Endothelial cell of umbilical vein (primary cell): Measurements from ENCODE around the gene ATG7. TPM values are rescaled to one million over a fixed set of nuclear protein-coding genes. Genes with fewer than 3 reads are reported as not detected.

ENCODE experiments used
- BruUV-seq: library from RNA; stranded (reverse); fragments of 400-500 nt; replicated peaks from 2 replicates; lab custom pipeline; 2021; lab: Mats Ljungman, UMichigan
- CTCF ChIA-PET: fragments of 300-600, 350-600 bp; sonication (Branson Sonifier 250); formaldehyde crosslinking; loops from one replicate; lab custom pipeline; 2021; ENCODE audit warnings: antibody characterized with exemption, inconsistent platforms; lab: Charles Lee
- POLR2A ChIA-PET: fragments of 300-600, 350-600 bp; sonication (Branson Sonifier 250); formaldehyde crosslinking; loops from one replicate; lab custom pipeline; 2021; ENCODE audit warnings: antibody characterized with exemption, inconsistent platforms; lab: Charles Lee
- DNase-seq: peaks from one replicate; pipeline ENCODE4 v3.0.0-alpha.2; 2011; ENCODE audit warnings: low read depth, low spot score
- FAIRE-seq: peaks from 2 replicates; lab custom pipeline; 2011; peaks lifted over from hg19 to GRCh38; lab: Jason Lieb, UNC
- H2AFZ ChIP-seq: 2 replicates; pipeline ENCODE4 v1.6.0; 2012; ENCODE audit warnings: low read depth, low read length, control low read depth, inconsistent platforms
- H3K27ac ChIP-seq: 2 replicates; pipeline ENCODE4 v1.5.1; 2011; ENCODE audit warnings: low read depth, mild to moderate bottlenecking, control low read depth, low read length, moderate library complexity; ENCODE audit not compliant: insufficient read depth
- H3K27me3 ChIP-seq, 2 experiments: 2 replicates each; pipeline versions ENCODE4 v1.6.0 to v1.6.1; 2011; ENCODE audit warnings: low read length in 2 of 2, mixed read lengths in 1 of 2; ENCODE audit not compliant: control insufficient read depth in 2 of 2, insufficient read depth in 2 of 2
- H3K36me3 ChIP-seq, 2 experiments: 2 replicates in 1 of 2; 3 replicates in 1 of 2; pipeline ENCODE4 v1.5.1; 2011; ENCODE audit warnings: low read length in 2 of 2, mild to moderate bottlenecking in 1 of 2, moderate library complexity in 1 of 2; ENCODE audit not compliant: control insufficient read depth in 2 of 2, insufficient read depth in 2 of 2; ENCODE audit errors: extremely low read depth in 1 of 2
- H3K4me1 ChIP-seq: 3 replicates; pipeline ENCODE4 v1.5.1; 2011; ENCODE audit warnings: mild to moderate bottlenecking, low read length; ENCODE audit not compliant: control insufficient read depth, insufficient read depth; ENCODE audit errors: extremely low read depth
- H3K4me2 ChIP-seq: 2 replicates; pipeline ENCODE4 v1.6.1; 2011; ENCODE audit warnings: low read length, control low read depth, mixed read lengths; ENCODE audit not compliant: insufficient read depth
- H3K4me3 ChIP-seq, 3 experiments: fragments of 200-600 bp in 1 of 3; sonication (generic), shearing (Covaris generic) in 1 of 3; replicated peaks in 1 of 3; 2 replicates each; pipeline ENCODE4 v1.5.1; 2011 to 2016; ENCODE audit warnings: control low read depth in 3 of 3, low read length in 3 of 3, mild to moderate bottlenecking in 2 of 3, inconsistent platforms in 1 of 3, low read depth in 1 of 3, moderate library complexity in 1 of 3; ENCODE audit not compliant: insufficient read depth in 1 of 3
- H3K79me2 ChIP-seq: 2 replicates; pipeline ENCODE4 v1.6.0; 2012; ENCODE audit warnings: low read length, inconsistent platforms; ENCODE audit not compliant: control insufficient read depth, insufficient read depth
- H3K9ac ChIP-seq: replicated peaks from 2 replicates; pipeline ENCODE3; 2011; ENCODE audit warnings: low read length, control low read depth; ENCODE audit not compliant: insufficient read depth; ENCODE audit errors: extremely low read depth
- H3K9me1 ChIP-seq: replicated peaks from 3 replicates; pipeline ENCODE4 v1.6.0; 2011; ENCODE audit warnings: mild to moderate bottlenecking, low read length; ENCODE audit not compliant: control insufficient read depth, insufficient read depth; ENCODE audit errors: extremely low read depth
- H3K9me3 ChIP-seq: replicated peaks from 2 replicates; pipeline ENCODE4 v1.5.1; 2012; ENCODE audit warnings: low read length, inconsistent platforms; ENCODE audit not compliant: control insufficient read depth, insufficient read depth
- H4K20me1 ChIP-seq: replicated peaks from 2 replicates; pipeline ENCODE3; 2011; ENCODE audit warnings: mild to moderate bottlenecking, low read length; ENCODE audit not compliant: control insufficient read depth, insufficient read depth; ENCODE audit errors: extremely low read depth
- EZH2 ChIP-seq: IDR thresholded peaks from 2 replicates; pipeline ENCODE4 v1.6.1; 2012; ENCODE audit warnings: borderline replicate concordance, low read depth, mild to moderate bottlenecking, moderate library complexity, low read length, inconsistent platforms; ENCODE audit not compliant: severe bottlenecking
- FOS ChIP-seq: IDR thresholded peaks from 2 replicates; pipeline ENCODE4 v1.6.1; 2011; ENCODE audit warnings: mild to moderate bottlenecking, low read length, moderate library complexity, borderline replicate concordance; ENCODE audit not compliant: insufficient read depth
- GATA2 ChIP-seq: IDR thresholded peaks from 2 replicates; pipeline ENCODE4 v1.7.0; 2011; ENCODE audit warnings: low read depth, mild to moderate bottlenecking, moderate library complexity, mixed read lengths, low read length; ENCODE audit not compliant: insufficient read length, insufficient read depth
- JUN ChIP-seq: IDR thresholded peaks from 2 replicates; pipeline ENCODE4 v1.6.1; 2011; ENCODE audit warnings: borderline replicate concordance, low read depth; ENCODE audit not compliant: insufficient read length, insufficient read depth
- MYC ChIP-seq: IDR thresholded peaks from one replicate; pipeline ENCODE4 v1.6.1; 2011; ENCODE audit warnings: mild to moderate bottlenecking, low read depth, low read length
- POLR2A ChIP-seq: IDR thresholded peaks from 2 replicates; pipeline ENCODE4 v1.6.1; 2012; ENCODE audit warnings: low read depth, mild to moderate bottlenecking, control low read depth, low read length
- POLR2AphosphoS5 ChIP-seq: IDR thresholded peaks from 2 replicates; pipeline ENCODE4 v1.6.1; 2012; ENCODE audit warnings: low read depth, mild to moderate bottlenecking, control low read depth, low read length, moderate library complexity; ENCODE audit not compliant: insufficient read depth
- dilution Hi-C: fragments of 300-500 bp; cut with MboI; formaldehyde crosslinking; loops from one replicate; pipeline ENCODE4 v1.15.0; 2019; ENCODE audit warnings: low sequenced_read_pairs; ENCODE audit not compliant: extremely low pct_ligation_motif_present
- intact Hi-C: fragments of 100-400 bp; cut with micrococcal nuclease; formaldehyde crosslinking; loops from one replicate; pipeline ENCODE4 v1.10.0; 2022
- polyA plus RNA-seq, 4 experiments: library from polyadenylated mRNA; depleted of rRNA in 3 of 4; stranded (reverse) in 3 of 4; unstranded in 1 of 4; fragments of >200 nt; gene quantifications; 2 replicates each; pipeline versions ENCODE4 v1.2.1 to v1.2.3, GENCODE V29; 2011 to 2012; ENCODE audit warnings: missing spikeins in 1 of 4
- total RNA-seq: library from RNA; stranded (reverse); gene quantifications from 2 replicates; pipeline ENCODE4 v1.2.3, GENCODE V29; 2021
- TF ChIP-seq, protein P1 (sequence below): IDR thresholded peaks from 2 replicates; pipeline ENCODE4 v1.6.1; 2011; ENCODE audit not compliant: insufficient read depth, insufficient read length
- TF ChIP-seq, protein P2 (sequence below), 2 donors: IDR thresholded peaks; 1 replicate in 1 of 2; 2 replicates in 1 of 2; pipeline ENCODE4 v1.5.1; 2011; ENCODE audit warnings: low read length in 2 of 2, mild to moderate bottlenecking in 2 of 2, moderate library complexity in 2 of 2, control low read depth in 1 of 2, inconsistent platforms in 1 of 2, low read depth in 1 of 2; ENCODE audit not compliant: insufficient read depth in 1 of 2; ENCODE audit errors: extremely low read depth in 1 of 2

ATG7 gene
- total and polyA plus RNA-seq, 2 donors (not counting 3 experiments of a cell fraction or from before 2014, with no cell fraction given) = 30.8 to 48.3 TPM

DNA sequence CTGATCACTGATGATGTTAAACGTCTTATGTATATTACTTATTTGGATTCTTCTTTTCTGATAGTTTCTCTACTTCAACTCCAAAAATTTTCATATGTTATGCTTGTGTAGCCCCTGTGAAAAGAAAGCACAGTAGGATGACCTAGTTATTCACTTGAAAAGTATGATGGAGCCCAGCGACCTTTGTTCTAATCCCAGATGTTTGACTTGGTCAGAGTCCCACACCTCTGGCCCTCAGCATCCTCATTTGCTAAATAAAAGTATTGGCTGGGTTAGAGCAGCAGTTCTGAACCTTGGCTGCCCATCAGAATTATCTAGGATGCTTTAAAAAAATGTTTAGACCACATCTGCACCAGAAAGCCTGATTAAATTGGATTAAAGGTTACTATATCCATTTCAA, 173.7 kb downstream of the ATG7 start:
- no TSS peak for BruUV-seq
- Histone ChIP-seq H3K4me2 (no peak overlapping the region), H3K9ac (no peak overlapping the region)

More for the DNA sequence above, 173.7 kb downstream of the ATG7 start:
- DNase-seq (no peak), FAIRE-seq (no peak)
- Histone ChIP-seq H3K9me3 (no peaks in the 10 kb centered on the region), H3K9me1 (no peaks in the 10 kb centered on the region), H4K20me1 (no peaks in the 10 kb centered on the region), H3K27me3 (no peaks in the 10 kb centered on the region), H3K27ac (no peak overlapping the region), H2AFZ (no peak overlapping the region), H3K79me2 (no peaks in the 10 kb centered on the region), H3K36me3 (no peaks in the 10 kb centered on the region), H3K4me1 (no peaks in the 10 kb centered on the region), H3K4me3 (no peak overlapping the region)
- dilution Hi-C loops (no loop called here), intact Hi-C loops (no loop called here)
- ChIA-PET CTCF (no interaction called here), POLR2A (no interaction called here)
- TF ChIP-seq, protein P1, sequence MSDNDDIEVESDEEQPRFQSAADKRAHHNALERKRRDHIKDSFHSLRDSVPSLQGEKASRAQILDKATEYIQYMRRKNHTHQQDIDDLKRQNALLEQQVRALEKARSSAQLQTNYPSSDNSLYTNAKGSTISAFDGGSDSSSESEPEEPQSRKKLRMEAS = no peak
- TF ChIP-seq JUN (no peak), POLR2AphosphoS5 (no peak), FOS (no peak), EZH2 (no peak), GATA2 (no peak), POLR2A (no peak), MYC (no peak)
- TF ChIP-seq, protein P2, sequence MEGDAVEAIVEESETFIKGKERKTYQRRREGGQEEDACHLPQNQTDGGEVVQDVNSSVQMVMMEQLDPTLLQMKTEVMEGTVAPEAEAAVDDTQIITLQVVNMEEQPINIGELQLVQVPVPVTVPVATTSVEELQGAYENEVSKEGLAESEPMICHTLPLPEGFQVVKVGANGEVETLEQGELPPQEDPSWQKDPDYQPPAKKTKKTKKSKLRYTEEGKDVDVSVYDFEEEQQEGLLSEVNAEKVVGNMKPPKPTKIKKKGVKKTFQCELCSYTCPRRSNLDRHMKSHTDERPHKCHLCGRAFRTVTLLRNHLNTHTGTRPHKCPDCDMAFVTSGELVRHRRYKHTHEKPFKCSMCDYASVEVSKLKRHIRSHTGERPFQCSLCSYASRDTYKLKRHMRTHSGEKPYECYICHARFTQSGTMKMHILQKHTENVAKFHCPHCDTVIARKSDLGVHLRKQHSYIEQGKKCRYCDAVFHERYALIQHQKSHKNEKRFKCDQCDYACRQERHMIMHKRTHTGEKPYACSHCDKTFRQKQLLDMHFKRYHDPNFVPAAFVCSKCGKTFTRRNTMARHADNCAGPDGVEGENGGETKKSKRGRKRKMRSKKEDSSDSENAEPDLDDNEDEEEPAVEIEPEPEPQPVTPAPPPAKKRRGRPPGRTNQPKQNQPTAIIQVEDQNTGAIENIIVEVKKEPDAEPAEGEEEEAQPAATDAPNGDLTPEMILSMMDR (IDR thresholded peaks at IDR 0.05; ENCODE audit: extremely low read depth in 1 of 2, insufficient read depth in 1 of 2, low read depth in 1 of 2, low read length in 2 of 2) = no peak
